Testis (tissue), 5 donors: ENCODE results near the gene DGKD. TPM values are rescaled to one million over a fixed set of nuclear protein-coding genes. Genes with fewer than 3 reads are reported as not detected.

Experiments used
- DNase-seq: peaks from one replicate; pipeline ENCODE4 v3.0.0-alpha.2; 2019
- H3K27ac ChIP-seq, 2 donors: fragments of 200-600 bp; sonication (generic); one replicate each; pipeline ENCODE4 v1.5.1; 2019
- H3K27me3 ChIP-seq: fragments of 200-600 bp; sonication (generic); one replicate; pipeline ENCODE4 v1.5.1; 2019
- H3K36me3 ChIP-seq: fragments of 200-600 bp; sonication (generic); one replicate; pipeline ENCODE4 v1.5.1; 2017; ENCODE audit warnings: low read depth; ENCODE audit errors: missing control alignments
- H3K4me1 ChIP-seq: fragments of 200-600 bp; sonication (generic); one replicate; pipeline ENCODE4 v1.5.1; 2019
- H3K4me3 ChIP-seq, 2 donors: fragments of 200-600 bp; sonication (generic); one replicate each; pipeline ENCODE4 v1.5.1; 2017 to 2019
- H3K9me3 ChIP-seq: fragments of 200-600 bp; sonication (generic); one replicate; pipeline ENCODE4 v1.5.1; 2017
- POLR2A ChIP-seq: fragments of 450-650 bp; IDR thresholded peaks from one replicate; pipeline ENCODE4 v1.6.1; 2017; ENCODE audit warnings: antibody characterized with exemption, mild to moderate bottlenecking, moderate library complexity
- WGBS, 2 donors: methylation state at CpG; one replicate each; pipeline ENCODE4 v1.1.5; 2018; 5-methylcytosine and 5-hydroxymethylcytosine counted together
- intact Hi-C: fragments of 100-400 bp; cut with DNase I; formaldehyde crosslinking; loops from one replicate; pipeline ENCODE4 v1.15.1; 2023; ENCODE audit warnings: low total_unique reads
- long read RNA-seq, 2 donors: transcript quantifications; one replicate each; lab custom pipeline, GENCODE V29; 2026
- polyA plus RNA-seq: library from polyadenylated mRNA; stranded (reverse); fragments of 350-450 nt; fragmentation: Illumina TruSeq; extraction: RNeasy Lipid Tissue Mini Kit (QIAGEN cat#74804); gene quantifications from one replicate; pipeline ENCODE4 v1.2.3, GENCODE V29; 2014; ENCODE audit warnings: low read depth, low replicate concordance; ENCODE audit not compliant: insufficient read depth
- total RNA-seq, 2 donors: library from RNA; depleted of rRNA; stranded (reverse); fragments of >200 nt; gene quantifications; one replicate each; pipeline ENCODE4 v1.2.3, GENCODE V29; 2016
- TF ChIP-seq, protein P1 (sequence below), 3 experiments: fragments of 450-650 bp in 2 of 3; fragments of 200-600 bp in 1 of 3; sonication (generic) in 1 of 3; IDR thresholded peaks; one replicate each; pipeline ENCODE4 v1.5.1; 2016 to 2019; ENCODE audit warnings: antibody characterized with exemption in 3 of 3, mild to moderate bottlenecking in 2 of 3, moderate library complexity in 1 of 3

The DGKD gene
- 10 to 100 TPM; 65.1 to 80.1 TPM for total RNA-seq
- polyA plus RNA-seq = 66.7 TPM
- long read RNA-seq, donor 1, full-length matches to known transcripts = 1 of 1 reads
- long read RNA-seq, donor 1, partial matches to known transcripts = 0 of 1 reads
- long read RNA-seq, donor 1, other reads (novel, unspliced or antisense) = 0 of 1 reads
- long read RNA-seq, donor 2, full-length matches to known transcripts = 2 of 2 reads
- long read RNA-seq, donor 2, partial matches to known transcripts = 0 of 2 reads
- long read RNA-seq, donor 2, other reads (novel, unspliced or antisense) = 0 of 2 reads

- Histone ChIP-seq H3K4me1 (peaks cover 14% of the 10 kb centered on the region), H3K27ac (peak within 1 kb of the TSS in 1 of 2 donors; percentile 61), H3K27me3 (no peaks in the 10 kb centered on the region), H3K9me3 (no peaks in the 10 kb centered on the region), H3K36me3 (no peaks in the 10 kb centered on the region), H3K4me3 (peak within 1 kb of the TSS; percentile 58 to 66)
- TF ChIP-seq, protein P1, sequence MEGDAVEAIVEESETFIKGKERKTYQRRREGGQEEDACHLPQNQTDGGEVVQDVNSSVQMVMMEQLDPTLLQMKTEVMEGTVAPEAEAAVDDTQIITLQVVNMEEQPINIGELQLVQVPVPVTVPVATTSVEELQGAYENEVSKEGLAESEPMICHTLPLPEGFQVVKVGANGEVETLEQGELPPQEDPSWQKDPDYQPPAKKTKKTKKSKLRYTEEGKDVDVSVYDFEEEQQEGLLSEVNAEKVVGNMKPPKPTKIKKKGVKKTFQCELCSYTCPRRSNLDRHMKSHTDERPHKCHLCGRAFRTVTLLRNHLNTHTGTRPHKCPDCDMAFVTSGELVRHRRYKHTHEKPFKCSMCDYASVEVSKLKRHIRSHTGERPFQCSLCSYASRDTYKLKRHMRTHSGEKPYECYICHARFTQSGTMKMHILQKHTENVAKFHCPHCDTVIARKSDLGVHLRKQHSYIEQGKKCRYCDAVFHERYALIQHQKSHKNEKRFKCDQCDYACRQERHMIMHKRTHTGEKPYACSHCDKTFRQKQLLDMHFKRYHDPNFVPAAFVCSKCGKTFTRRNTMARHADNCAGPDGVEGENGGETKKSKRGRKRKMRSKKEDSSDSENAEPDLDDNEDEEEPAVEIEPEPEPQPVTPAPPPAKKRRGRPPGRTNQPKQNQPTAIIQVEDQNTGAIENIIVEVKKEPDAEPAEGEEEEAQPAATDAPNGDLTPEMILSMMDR (IDR thresholded peaks at IDR 0.05) = peak in 1 of 3 experiments; percentile 56
- no peak for TF ChIP-seq POLR2A
- intact Hi-C loops = loop anchor here (10.0 kb wide), 2 partner anchors 81 to 89 kb away; no protein-coding TSS in a partner anchor
- DNase-seq = peak; percentile 71
- 4% methylated on average over 35 to 53 of the region's 56 CpGs for WGBS, 2 donors
Measured at GRCh38 chr2:233353769-233354499, at the start of gene DGKD. DGKD (plus strand) TSS chr2:233354494; CDS start chr2:233354519, 25 bp downstream.

GRCh38 chr2:233307565-233307964 is 46.7 kb upstream of the DGKD start, which contains the start of gene SAG:
SAG (plus strand) TSS chr2:233307816; CDS start chr2:233309190, 1,374 bp downstream.
- Histone ChIP-seq H3K9me3 (no peaks in the 10 kb centered on the region), H3K4me3 (no peak within 1 kb of the TSS), H3K4me1 (no peaks in the 10 kb centered on the region), H3K27me3 (no peaks in the 10 kb centered on the region), H3K36me3 (no peaks in the 10 kb centered on the region), H3K27ac (no peak within 1 kb of the TSS)
- DNase-seq = no peak
- WGBS, 2 donors = 61 to 82% methylated on average over 3 to 7 of the region's 7 CpGs
- intact Hi-C loops = no loop called here
- TF ChIP-seq, protein P1 (IDR thresholded peaks at IDR 0.05) = no peak
- TF ChIP-seq POLR2A = no peak

- no peak for TF ChIP-seq POLR2A
- TF ChIP-seq, protein P1 (IDR thresholded peaks at IDR 0.05) = no peak
- WGBS, 2 donors = 61 to 65% methylated on average over 11 of the region's 11 CpGs
- H3K36me3 ChIP-seq = no peaks in the 10 kb centered on the region
- H3K27me3 ChIP-seq = no peaks in the 10 kb centered on the region
- no peaks in the 10 kb centered on the region for H3K9me3 ChIP-seq
- H3K4me1 ChIP-seq = no peaks in the 10 kb centered on the region
- DNase-seq = peak; percentile 37
- no peak overlapping the region for H3K27ac ChIP-seq
- intact Hi-C loops = no loop called here
- no peak overlapping the region for H3K4me3 ChIP-seq
Measured at GRCh38 chr2:233311241-233311926, 42.9 kb upstream of the DGKD start.

DNA sequence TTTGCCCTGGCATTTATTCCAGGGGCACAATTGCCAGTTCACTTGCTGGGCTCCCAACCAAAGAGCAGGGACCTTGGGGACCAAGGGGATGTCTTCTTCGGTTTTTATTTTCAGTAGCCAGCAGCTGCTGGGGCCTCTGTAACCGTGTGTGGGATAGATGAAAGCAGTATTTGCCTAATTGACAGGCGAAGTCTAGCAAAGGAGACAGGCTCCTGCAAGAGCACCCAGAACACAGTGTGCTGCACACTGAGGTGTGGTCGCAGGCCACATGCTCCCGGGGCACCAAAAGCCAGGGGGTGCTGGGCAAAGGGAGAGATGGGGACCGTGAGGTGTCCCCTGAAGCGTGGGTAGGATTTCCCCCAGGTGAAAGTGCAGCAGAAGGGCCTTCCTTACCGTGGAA is 41.4 kb upstream of the DGKD start:
- WGBS, 2 donors = 73 to 77% methylated on average over 8 of the region's 8 CpGs

More for the DNA sequence above, 41.4 kb upstream of the DGKD start:
- no peak for TF ChIP-seq POLR2A
- TF ChIP-seq, protein P1 (IDR thresholded peaks at IDR 0.05) = no peak
- no peaks in the 10 kb centered on the region for H3K9me3 ChIP-seq
- no peak overlapping the region for H3K27ac ChIP-seq
- no peak for DNase-seq
- H3K4me3 ChIP-seq = no peak overlapping the region
- no peaks in the 10 kb centered on the region for H3K27me3 ChIP-seq
- H3K4me1 ChIP-seq = no peaks in the 10 kb centered on the region
- H3K36me3 ChIP-seq = no peaks in the 10 kb centered on the region
- intact Hi-C loops = no loop called here
